Measurements from ENCODE around the gene LSMEM2.
A peak's percentile ranks its signal among the peaks of the same experiment; 100 is the strongest.

LSMEM2 gene

GRCh38 chr3:50245831-50246516, 32.9 kb upstream of the LSMEM2 start:
- TF ChIP-seq, protein P1, sequence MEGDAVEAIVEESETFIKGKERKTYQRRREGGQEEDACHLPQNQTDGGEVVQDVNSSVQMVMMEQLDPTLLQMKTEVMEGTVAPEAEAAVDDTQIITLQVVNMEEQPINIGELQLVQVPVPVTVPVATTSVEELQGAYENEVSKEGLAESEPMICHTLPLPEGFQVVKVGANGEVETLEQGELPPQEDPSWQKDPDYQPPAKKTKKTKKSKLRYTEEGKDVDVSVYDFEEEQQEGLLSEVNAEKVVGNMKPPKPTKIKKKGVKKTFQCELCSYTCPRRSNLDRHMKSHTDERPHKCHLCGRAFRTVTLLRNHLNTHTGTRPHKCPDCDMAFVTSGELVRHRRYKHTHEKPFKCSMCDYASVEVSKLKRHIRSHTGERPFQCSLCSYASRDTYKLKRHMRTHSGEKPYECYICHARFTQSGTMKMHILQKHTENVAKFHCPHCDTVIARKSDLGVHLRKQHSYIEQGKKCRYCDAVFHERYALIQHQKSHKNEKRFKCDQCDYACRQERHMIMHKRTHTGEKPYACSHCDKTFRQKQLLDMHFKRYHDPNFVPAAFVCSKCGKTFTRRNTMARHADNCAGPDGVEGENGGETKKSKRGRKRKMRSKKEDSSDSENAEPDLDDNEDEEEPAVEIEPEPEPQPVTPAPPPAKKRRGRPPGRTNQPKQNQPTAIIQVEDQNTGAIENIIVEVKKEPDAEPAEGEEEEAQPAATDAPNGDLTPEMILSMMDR (IDR thresholded peaks at IDR 0.05; ENCODE audit: borderline replicate concordance, insufficient read depth, low read depth, low read length): peak; percentile 99
- H3K4me3 ChIP-seq (ENCODE audit: low read depth, low read length): peak overlapping the region; percentile 59

DNA sequence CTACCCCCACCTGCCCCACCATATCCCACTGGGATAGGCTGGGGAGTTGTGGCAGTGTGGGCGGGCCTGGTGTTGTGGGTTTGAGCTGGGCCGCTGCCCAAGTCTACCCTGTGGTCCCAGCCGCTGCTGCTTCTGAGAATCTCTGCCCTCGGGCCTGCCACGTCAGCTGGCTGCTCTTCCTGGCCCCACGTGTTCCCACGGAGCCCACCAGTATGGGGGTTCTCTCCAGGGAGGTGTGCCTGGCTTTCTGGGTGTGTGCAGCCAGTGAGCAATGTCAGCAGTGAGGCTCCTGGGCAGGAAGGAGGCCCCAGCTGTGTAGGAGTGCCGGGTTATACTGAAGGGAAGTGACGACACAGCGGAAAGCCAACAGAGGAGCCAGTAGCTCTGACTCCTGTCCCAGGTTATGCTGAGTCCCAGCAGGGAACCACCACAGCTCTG, 32.4 kb upstream of the LSMEM2 start:
- peak overlapping the region; percentile 59 for H3K4me3 ChIP-seq (ENCODE audit: low read depth, low read length)
- TF ChIP-seq, protein P1 (IDR thresholded peaks at IDR 0.05; ENCODE audit: borderline replicate concordance, insufficient read depth, low read depth, low read length): no peak

GRCh38 chr3:50248387-50248786, 30.5 kb upstream of the LSMEM2 start:
- H3K4me3 ChIP-seq (ENCODE audit: low read depth, low read length): no peak overlapping the region
- TF ChIP-seq, protein P1 (IDR thresholded peaks at IDR 0.05; ENCODE audit: borderline replicate concordance, insufficient read depth, low read depth, low read length): no peak

GRCh38 chr3:50249457-50249856, 29.4 kb upstream of the LSMEM2 start:
- H3K4me3 ChIP-seq (ENCODE audit: low read depth, low read length): no peak overlapping the region
- TF ChIP-seq, protein P1 (IDR thresholded peaks at IDR 0.05; ENCODE audit: borderline replicate concordance, insufficient read depth, low read depth, low read length): no peak

- no peak overlapping the region for H3K4me3 ChIP-seq (ENCODE audit: low read depth, low read length)
- TF ChIP-seq, protein P1 (IDR thresholded peaks at IDR 0.05; ENCODE audit: borderline replicate concordance, insufficient read depth, low read depth, low read length): no peak
Measured at GRCh38 chr3:50250514-50250913, 28.4 kb upstream of the LSMEM2 start.

DNA sequence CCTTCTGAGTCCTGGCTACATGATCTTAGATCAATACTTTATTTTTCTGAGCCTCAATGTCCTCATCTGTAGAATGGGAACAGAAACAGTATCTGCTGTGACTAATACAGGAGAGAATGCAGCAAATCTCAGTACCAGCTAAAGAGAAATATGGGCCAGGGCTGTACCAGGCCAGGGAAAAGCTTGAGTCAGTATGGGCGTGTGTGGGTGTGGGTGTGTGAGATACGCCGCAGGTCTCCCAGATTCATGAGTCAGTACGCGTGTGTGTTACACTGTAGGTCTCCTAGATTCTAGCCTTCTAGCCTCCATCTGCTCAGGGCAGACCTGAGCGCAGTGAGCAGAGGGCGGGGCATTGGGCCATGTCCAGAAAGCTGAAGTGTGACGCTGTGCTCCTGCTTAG, 27.7 kb upstream of the LSMEM2 start:
- H3K4me3 ChIP-seq (ENCODE audit: low read depth, low read length): no peak overlapping the region

More for the DNA sequence above, 27.7 kb upstream of the LSMEM2 start:
- TF ChIP-seq, protein P1 (IDR thresholded peaks at IDR 0.05; ENCODE audit: borderline replicate concordance, insufficient read depth, low read depth, low read length): no peak

Measured in GM12875 (cell line).